Liver (tissue), 9 donors: ENCODE results near the gene KCNIP4. TPM values are rescaled to one million over a fixed set of nuclear protein-coding genes. Genes with fewer than 3 reads are reported as not detected.

ENCODE experiments used
- DNase-seq: peaks from one replicate; pipeline ENCODE4 v3.0.0-alpha.2; 2017; ENCODE audit warnings: low spot score
- H3K27ac ChIP-seq, 2 donors: one replicate each; pipeline ENCODE4 v1.7.0; 2013; ENCODE audit warnings: inconsistent platforms in 2 of 2, low read length in 2 of 2, control low read depth in 1 of 2, low read depth in 1 of 2, mild to moderate bottlenecking in 1 of 2
- H3K27me3 ChIP-seq, 4 donors: one replicate each; pipeline versions ENCODE4 v1.6.1 to v1.7.0; 2013; ENCODE audit warnings: low read length in 3 of 4, inconsistent platforms in 1 of 4, mild to moderate bottlenecking in 1 of 4, moderate library complexity in 1 of 4; ENCODE audit not compliant: control insufficient read depth in 4 of 4, insufficient read depth in 4 of 4
- H3K36me3 ChIP-seq, 4 donors: one replicate each; pipeline versions ENCODE4 v1.6.1 to v1.7.0; 2013; ENCODE audit warnings: low read length in 3 of 4, mild to moderate bottlenecking in 3 of 4, low read depth in 1 of 4, moderate library complexity in 1 of 4; ENCODE audit not compliant: control insufficient read depth in 4 of 4, insufficient read depth in 3 of 4
- H3K4me1 ChIP-seq, 4 donors: one replicate each; pipeline versions ENCODE4 v1.6.1 to v1.7.0; 2013; ENCODE audit warnings: low read length in 3 of 4, mild to moderate bottlenecking in 3 of 4, moderate library complexity in 1 of 4; ENCODE audit not compliant: control insufficient read depth in 4 of 4, insufficient read depth in 4 of 4
- H3K4me3 ChIP-seq, 3 donors: one replicate each; pipeline versions ENCODE4 v1.6.1 to v1.7.0; 2013; ENCODE audit warnings: low read length in 3 of 3, control low read depth in 1 of 3, low read depth in 1 of 3, mild to moderate bottlenecking in 1 of 3
- H3K9ac ChIP-seq, 2 donors: one replicate each; pipeline ENCODE4 v1.7.0; 2013; ENCODE audit warnings: low read length in 2 of 2, mild to moderate bottlenecking in 2 of 2, moderate library complexity in 2 of 2, control low read depth in 1 of 2, low read depth in 1 of 2
- H3K9me3 ChIP-seq, 4 donors: one replicate each; pipeline versions ENCODE4 v1.6.1 to v1.7.0; 2013; ENCODE audit warnings: low read length in 3 of 4; ENCODE audit not compliant: control insufficient read depth in 4 of 4
- EGR1 ChIP-seq, 2 donors: IDR thresholded peaks; 2 replicates each; pipeline ENCODE4 v1.6.1; 2016 to 2018; ENCODE audit warnings: antibody characterized with exemption in 2 of 2, low read depth in 2 of 2
- FOXA1 ChIP-seq: IDR thresholded peaks from 2 replicates; pipeline ENCODE4 v1.6.1; 2016; ENCODE audit warnings: antibody characterized with exemption
- FOXA2 ChIP-seq: IDR thresholded peaks from 2 replicates; pipeline ENCODE4 v1.6.1; 2016; ENCODE audit warnings: antibody characterized with exemption
- GABPA ChIP-seq, 2 donors: IDR thresholded peaks in 1 of 2; conservative IDR thresholded peaks in 1 of 2; 2 replicates each; pipeline ENCODE4 v1.6.1; 2016; ENCODE audit warnings: antibody characterized with exemption in 2 of 2, mild to moderate bottlenecking in 1 of 2, moderate library complexity in 1 of 2
- HNF4A ChIP-seq, 2 donors: conservative IDR thresholded peaks; 2 replicates each; pipeline ENCODE4 v1.6.1; 2016; ENCODE audit warnings: antibody characterized with exemption in 2 of 2, mild to moderate bottlenecking in 2 of 2
- HNF4G ChIP-seq: IDR thresholded peaks from 2 replicates; pipeline ENCODE4 v1.6.1; 2016; ENCODE audit warnings: antibody characterized with exemption
- JUND ChIP-seq, 2 donors: IDR thresholded peaks; 2 replicates each; pipeline ENCODE4 v1.6.1; 2016; ENCODE audit warnings: antibody characterized with exemption in 2 of 2
- NR2F2 ChIP-seq: IDR thresholded peaks from 2 replicates; pipeline ENCODE4 v1.6.1; 2016; ENCODE audit warnings: antibody characterized with exemption
- RAD21 ChIP-seq, 2 donors: IDR thresholded peaks; 2 replicates each; pipeline ENCODE4 v1.6.1; 2016; ENCODE audit warnings: antibody characterized with exemption in 2 of 2, mild to moderate bottlenecking in 2 of 2
- RXRA ChIP-seq, 2 donors: IDR thresholded peaks; 2 replicates each; pipeline ENCODE4 v1.6.1; 2017 to 2018; ENCODE audit warnings: antibody characterized with exemption in 2 of 2, mild to moderate bottlenecking in 1 of 2
- SP1 ChIP-seq: IDR thresholded peaks from 2 replicates; pipeline ENCODE4 v1.6.1; 2018; ENCODE audit warnings: antibody characterized with exemption, mild to moderate bottlenecking
- TAF1 ChIP-seq: conservative IDR thresholded peaks from 2 replicates; pipeline ENCODE4 v1.6.1; 2016; ENCODE audit warnings: antibody characterized with exemption, mild to moderate bottlenecking
- YY1 ChIP-seq: IDR thresholded peaks from 2 replicates; pipeline ENCODE4 v1.6.1; 2016; ENCODE audit warnings: antibody characterized with exemption, mild to moderate bottlenecking
- WGBS: extraction: QIAGEN DNeasy Blood & Tissue Kit; methylation state at CpG from one replicate; pipeline ENCODE4 v1.1.7; 2013; 5-methylcytosine and 5-hydroxymethylcytosine counted together
- polyA plus RNA-seq, 2 donors: library from polyadenylated mRNA; stranded (reverse) in 1 of 2; unstranded in 1 of 2; fragments of 200-250 nt in 1 of 2; fragments of >200 nt in 1 of 2; fragmentation: Nextera tagmentation in 1 of 2; extraction: Ambion mirVana in 1 of 2; gene quantifications; one replicate each; pipeline versions ENCODE4 v1.2.1 to v1.2.3, GENCODE V29; 2013 to 2015
- total RNA-seq, 2 donors: library from RNA; depleted of rRNA; stranded (reverse); fragments of >200 nt; gene quantifications; one replicate each; pipeline ENCODE4 v1.2.3, GENCODE V29; 2014
- TF ChIP-seq, protein P1 (sequence below): IDR thresholded peaks from 2 replicates; pipeline ENCODE4 v1.6.1; 2016; ENCODE audit warnings: antibody characterized with exemption, mild to moderate bottlenecking
- TF ChIP-seq, protein P2 (sequence below): IDR thresholded peaks from 2 replicates; pipeline ENCODE4 v1.6.1; 2016; ENCODE audit warnings: antibody characterized with exemption
- TF ChIP-seq, protein P3 (sequence below): IDR thresholded peaks from 2 replicates; pipeline ENCODE4 v1.6.1; 2016; ENCODE audit warnings: antibody characterized with exemption
- TF ChIP-seq, protein P4 (sequence below): fragments of 150-350 bp; IDR thresholded peaks from 2 replicates; pipeline ENCODE4 v1.5.1; 2017; ENCODE audit warnings: improper control_type of control experiment, low read depth, low read length; ENCODE audit not compliant: missing input control
- TF ChIP-seq, protein P5 (sequence below): IDR thresholded peaks from 2 replicates; pipeline ENCODE4 v1.6.1; 2016; ENCODE audit warnings: antibody characterized with exemption
- donor health status: healthy.
- donor health status: healthy.
- donor health status: healthy.
- donor health status: healthy.
- donor health status: healthy.

Gene KCNIP4
- total and polyA plus RNA-seq, 4 donors: 0.08 to 0.14 TPM; not detected in 2

DNA sequence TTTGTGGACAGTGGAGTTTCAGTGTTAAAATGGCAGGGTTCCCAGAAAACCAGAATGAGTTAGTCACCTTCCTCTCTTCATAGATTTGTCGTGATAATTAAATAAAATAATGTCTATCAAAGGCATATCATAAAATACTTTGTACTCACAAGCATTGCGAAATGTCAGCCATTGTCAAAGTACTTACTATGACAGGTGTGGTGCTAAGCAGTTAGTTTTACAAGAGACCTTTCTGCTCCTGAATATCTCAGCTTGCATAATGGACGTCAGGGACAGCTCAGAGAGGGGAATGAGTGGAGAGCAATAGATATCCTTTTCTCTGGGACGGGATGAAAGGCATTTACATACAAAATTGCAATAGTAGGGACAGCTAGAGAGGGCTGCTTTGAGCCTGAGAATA is 560.9 kb downstream of the KCNIP4 start:
- peaks cover 0 to 3% (median 0%) of the 10 kb centered on the region in 4 donors for H3K9me3 ChIP-seq
- no peak for DNase-seq
- H3K27me3 ChIP-seq: no peaks in the 10 kb centered on the region
- 43% methylated on average over 4 of the region's 4 CpGs for WGBS
- H3K4me1 ChIP-seq: no peaks in the 10 kb centered on the region
- H3K9ac ChIP-seq: no peak overlapping the region
- H3K27ac ChIP-seq: no peak overlapping the region
- H3K4me3 ChIP-seq: no peak overlapping the region
- TF ChIP-seq RAD21 (IDR thresholded peaks at IDR 0.05): no peak
- no peak for TF ChIP-seq YY1
- no peak for TF ChIP-seq EGR1 (IDR thresholded peaks at IDR 0.05; ENCODE audit: low read depth in 2 of 2)
- no peak for TF ChIP-seq FOXA2
- TF ChIP-seq SP1: no peak
- TF ChIP-seq HNF4A (conservative IDR thresholded peaks at IDR 0.05): no peak
- no peak for TF ChIP-seq FOXA1
- TF ChIP-seq, protein P1, sequence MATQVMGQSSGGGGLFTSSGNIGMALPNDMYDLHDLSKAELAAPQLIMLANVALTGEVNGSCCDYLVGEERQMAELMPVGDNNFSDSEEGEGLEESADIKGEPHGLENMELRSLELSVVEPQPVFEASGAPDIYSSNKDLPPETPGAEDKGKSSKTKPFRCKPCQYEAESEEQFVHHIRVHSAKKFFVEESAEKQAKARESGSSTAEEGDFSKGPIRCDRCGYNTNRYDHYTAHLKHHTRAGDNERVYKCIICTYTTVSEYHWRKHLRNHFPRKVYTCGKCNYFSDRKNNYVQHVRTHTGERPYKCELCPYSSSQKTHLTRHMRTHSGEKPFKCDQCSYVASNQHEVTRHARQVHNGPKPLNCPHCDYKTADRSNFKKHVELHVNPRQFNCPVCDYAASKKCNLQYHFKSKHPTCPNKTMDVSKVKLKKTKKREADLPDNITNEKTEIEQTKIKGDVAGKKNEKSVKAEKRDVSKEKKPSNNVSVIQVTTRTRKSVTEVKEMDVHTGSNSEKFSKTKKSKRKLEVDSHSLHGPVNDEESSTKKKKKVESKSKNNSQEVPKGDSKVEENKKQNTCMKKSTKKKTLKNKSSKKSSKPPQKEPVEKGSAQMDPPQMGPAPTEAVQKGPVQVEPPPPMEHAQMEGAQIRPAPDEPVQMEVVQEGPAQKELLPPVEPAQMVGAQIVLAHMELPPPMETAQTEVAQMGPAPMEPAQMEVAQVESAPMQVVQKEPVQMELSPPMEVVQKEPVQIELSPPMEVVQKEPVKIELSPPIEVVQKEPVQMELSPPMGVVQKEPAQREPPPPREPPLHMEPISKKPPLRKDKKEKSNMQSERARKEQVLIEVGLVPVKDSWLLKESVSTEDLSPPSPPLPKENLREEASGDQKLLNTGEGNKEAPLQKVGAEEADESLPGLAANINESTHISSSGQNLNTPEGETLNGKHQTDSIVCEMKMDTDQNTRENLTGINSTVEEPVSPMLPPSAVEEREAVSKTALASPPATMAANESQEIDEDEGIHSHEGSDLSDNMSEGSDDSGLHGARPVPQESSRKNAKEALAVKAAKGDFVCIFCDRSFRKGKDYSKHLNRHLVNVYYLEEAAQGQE: no peak
- TF ChIP-seq, protein P2, sequence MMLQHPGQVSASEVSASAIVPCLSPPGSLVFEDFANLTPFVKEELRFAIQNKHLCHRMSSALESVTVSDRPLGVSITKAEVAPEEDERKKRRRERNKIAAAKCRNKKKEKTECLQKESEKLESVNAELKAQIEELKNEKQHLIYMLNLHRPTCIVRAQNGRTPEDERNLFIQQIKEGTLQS: no peak
- no peak for TF ChIP-seq HNF4G
- TF ChIP-seq TAF1: no peak
- TF ChIP-seq, protein P3, sequence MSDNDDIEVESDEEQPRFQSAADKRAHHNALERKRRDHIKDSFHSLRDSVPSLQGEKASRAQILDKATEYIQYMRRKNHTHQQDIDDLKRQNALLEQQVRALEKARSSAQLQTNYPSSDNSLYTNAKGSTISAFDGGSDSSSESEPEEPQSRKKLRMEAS: no peak
- no peak for TF ChIP-seq GABPA (IDR thresholded peaks at IDR 0.05 in 1 of 2, conservative IDR thresholded peaks at IDR 0.05 in 1 of 2)
- TF ChIP-seq NR2F2: no peak
- TF ChIP-seq, protein P4, sequence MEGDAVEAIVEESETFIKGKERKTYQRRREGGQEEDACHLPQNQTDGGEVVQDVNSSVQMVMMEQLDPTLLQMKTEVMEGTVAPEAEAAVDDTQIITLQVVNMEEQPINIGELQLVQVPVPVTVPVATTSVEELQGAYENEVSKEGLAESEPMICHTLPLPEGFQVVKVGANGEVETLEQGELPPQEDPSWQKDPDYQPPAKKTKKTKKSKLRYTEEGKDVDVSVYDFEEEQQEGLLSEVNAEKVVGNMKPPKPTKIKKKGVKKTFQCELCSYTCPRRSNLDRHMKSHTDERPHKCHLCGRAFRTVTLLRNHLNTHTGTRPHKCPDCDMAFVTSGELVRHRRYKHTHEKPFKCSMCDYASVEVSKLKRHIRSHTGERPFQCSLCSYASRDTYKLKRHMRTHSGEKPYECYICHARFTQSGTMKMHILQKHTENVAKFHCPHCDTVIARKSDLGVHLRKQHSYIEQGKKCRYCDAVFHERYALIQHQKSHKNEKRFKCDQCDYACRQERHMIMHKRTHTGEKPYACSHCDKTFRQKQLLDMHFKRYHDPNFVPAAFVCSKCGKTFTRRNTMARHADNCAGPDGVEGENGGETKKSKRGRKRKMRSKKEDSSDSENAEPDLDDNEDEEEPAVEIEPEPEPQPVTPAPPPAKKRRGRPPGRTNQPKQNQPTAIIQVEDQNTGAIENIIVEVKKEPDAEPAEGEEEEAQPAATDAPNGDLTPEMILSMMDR: no peak
- no peak for TF ChIP-seq JUND (IDR thresholded peaks at IDR 0.05)
- TF ChIP-seq, protein P5, sequence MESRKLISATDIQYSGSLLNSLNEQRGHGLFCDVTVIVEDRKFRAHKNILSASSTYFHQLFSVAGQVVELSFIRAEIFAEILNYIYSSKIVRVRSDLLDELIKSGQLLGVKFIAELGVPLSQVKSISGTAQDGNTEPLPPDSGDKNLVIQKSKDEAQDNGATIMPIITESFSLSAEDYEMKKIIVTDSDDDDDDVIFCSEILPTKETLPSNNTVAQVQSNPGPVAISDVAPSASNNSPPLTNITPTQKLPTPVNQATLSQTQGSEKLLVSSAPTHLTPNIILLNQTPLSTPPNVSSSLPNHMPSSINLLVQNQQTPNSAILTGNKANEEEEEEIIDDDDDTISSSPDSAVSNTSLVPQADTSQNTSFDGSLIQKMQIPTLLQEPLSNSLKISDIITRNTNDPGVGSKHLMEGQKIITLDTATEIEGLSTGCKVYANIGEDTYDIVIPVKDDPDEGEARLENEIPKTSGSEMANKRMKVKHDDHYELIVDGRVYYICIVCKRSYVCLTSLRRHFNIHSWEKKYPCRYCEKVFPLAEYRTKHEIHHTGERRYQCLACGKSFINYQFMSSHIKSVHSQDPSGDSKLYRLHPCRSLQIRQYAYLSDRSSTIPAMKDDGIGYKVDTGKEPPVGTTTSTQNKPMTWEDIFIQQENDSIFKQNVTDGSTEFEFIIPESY: no peak
- no peak for TF ChIP-seq RXRA (IDR thresholded peaks at IDR 0.05)
- H3K36me3 ChIP-seq: no peaks in the 10 kb centered on the region
